Brain microvascular endothelial cell (primary cell): ENCODE data around the gene WWOX.

Experiments used
- DNase-seq: peaks from one replicate; pipeline ENCODE4 v3.0.0-alpha.2; 2020
- H3K27ac ChIP-seq: fragments of 250-450 bp; sonication (Bioruptor Pico); 2 replicates; pipeline ENCODE4 v1.5.1; 2020; ENCODE audit warnings: mild to moderate bottlenecking, moderate library complexity
- H3K27me3 ChIP-seq: fragments of 250-450 bp; sonication (Bioruptor Pico); replicated peaks from 2 replicates; pipeline ENCODE4 v1.5.1; 2020; ENCODE audit warnings: mild to moderate bottlenecking
- H3K36me3 ChIP-seq: fragments of 250-450 bp; sonication (Bioruptor Pico); replicated peaks from 2 replicates; pipeline ENCODE4 v1.5.1; 2020; ENCODE audit warnings: mild to moderate bottlenecking
- H3K4me3 ChIP-seq: 2 replicates; pipeline ENCODE4 v1.5.1; 2011; ENCODE audit warnings: low read depth, mild to moderate bottlenecking, control low read depth, low read length, moderate library complexity
- in situ Hi-C: cut with HindIII; loops from 2 replicates; pipeline ENCODE4 v1.10.0; 2017; ENCODE audit warnings: low sequenced_read_pairs, low pct_ligation_motif_present
- TF ChIP-seq, protein P1 (sequence below): IDR thresholded peaks from 2 replicates; pipeline ENCODE4 v1.5.1; 2011; ENCODE audit warnings: low read depth, mild to moderate bottlenecking, moderate library complexity, low read length, control low read depth, inconsistent platforms; ENCODE audit errors: missing control alignments

The WWOX gene

DNA sequence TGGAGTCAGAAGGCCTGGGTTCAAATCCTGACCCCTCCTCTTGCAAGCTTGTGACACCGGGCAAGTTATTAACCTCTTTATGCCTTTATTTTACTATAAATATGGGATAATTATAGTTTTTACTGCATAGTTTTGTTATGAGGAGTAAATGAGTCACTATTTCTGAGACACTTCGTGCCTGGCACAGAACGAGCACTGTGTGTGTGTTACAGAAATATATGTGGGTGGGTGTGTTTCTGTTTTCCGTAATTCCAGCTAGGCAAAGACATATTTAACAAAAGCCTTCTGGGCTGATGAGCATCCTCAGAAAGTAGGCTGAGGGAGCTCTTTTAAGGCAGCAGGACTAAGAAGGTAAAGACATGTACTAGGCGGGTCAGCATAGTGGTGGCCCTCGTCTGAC lies 1083.2 kb downstream of the WWOX start:
- TF ChIP-seq, protein P1, sequence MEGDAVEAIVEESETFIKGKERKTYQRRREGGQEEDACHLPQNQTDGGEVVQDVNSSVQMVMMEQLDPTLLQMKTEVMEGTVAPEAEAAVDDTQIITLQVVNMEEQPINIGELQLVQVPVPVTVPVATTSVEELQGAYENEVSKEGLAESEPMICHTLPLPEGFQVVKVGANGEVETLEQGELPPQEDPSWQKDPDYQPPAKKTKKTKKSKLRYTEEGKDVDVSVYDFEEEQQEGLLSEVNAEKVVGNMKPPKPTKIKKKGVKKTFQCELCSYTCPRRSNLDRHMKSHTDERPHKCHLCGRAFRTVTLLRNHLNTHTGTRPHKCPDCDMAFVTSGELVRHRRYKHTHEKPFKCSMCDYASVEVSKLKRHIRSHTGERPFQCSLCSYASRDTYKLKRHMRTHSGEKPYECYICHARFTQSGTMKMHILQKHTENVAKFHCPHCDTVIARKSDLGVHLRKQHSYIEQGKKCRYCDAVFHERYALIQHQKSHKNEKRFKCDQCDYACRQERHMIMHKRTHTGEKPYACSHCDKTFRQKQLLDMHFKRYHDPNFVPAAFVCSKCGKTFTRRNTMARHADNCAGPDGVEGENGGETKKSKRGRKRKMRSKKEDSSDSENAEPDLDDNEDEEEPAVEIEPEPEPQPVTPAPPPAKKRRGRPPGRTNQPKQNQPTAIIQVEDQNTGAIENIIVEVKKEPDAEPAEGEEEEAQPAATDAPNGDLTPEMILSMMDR = no peak
- Histone ChIP-seq H3K36me3 (no peaks in the 10 kb centered on the region), H3K4me3 (no peak overlapping the region), H3K27ac (peak overlapping the region; percentile 52), H3K27me3 (no peaks in the 10 kb centered on the region)
- in situ Hi-C loops = no loop called here
- peak; percentile 45 for DNase-seq

DNA sequence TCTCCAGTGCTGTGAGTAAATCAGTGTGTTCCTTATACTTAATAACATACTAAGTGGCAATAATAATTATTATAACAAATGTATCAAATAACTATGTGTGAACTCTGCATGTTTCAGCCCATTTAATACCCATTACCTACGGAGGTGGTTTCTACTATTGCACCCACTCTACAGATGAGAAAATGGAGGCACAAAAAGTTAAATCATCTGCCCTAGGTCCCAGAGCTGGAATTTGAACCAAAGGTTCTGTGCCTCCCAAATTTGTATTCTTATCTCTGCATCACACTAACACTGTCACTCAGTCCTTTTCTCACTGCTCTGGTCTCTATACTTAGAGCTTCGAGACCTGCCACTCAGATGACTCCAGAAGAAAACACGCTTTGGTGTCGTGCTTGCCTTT lies 1084.1 kb downstream of the WWOX start:
- Histone ChIP-seq H3K27ac (no peak overlapping the region), H3K27me3 (no peaks in the 10 kb centered on the region), H3K4me3 (no peak overlapping the region), H3K36me3 (no peaks in the 10 kb centered on the region)
- DNase-seq = no peak
- TF ChIP-seq, protein P1 = no peak
- in situ Hi-C loops = no loop called here

DNA sequence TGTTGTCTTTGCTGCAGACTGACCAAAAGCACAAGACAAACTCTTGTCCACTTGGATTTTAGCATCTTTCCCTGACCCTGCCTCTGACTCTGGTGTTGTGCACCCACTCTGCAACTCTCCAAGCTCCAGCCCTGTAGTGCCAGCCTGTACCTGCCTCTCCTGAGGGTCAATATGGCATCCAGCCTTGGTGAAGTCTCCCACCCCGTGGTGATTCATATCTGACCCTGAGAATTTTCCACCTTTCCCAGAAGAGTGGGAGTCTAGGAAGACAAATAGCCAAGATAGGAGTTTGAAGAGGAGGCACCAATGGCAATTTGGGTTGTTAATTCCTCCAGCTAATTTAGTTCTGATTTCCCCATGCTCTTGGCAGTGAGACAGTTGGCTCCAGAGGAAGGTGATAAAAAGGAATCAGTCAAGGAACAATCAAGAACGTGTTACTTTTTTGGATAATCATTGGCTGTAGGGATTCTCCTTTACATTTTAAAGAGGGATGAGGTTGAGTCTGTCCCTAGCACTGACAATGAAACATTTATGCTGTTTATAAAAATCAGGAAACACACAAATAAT lies 1085.1 kb downstream of the WWOX start:
- H3K27ac ChIP-seq = no peak overlapping the region
- DNase-seq = no peak
- no peaks in the 10 kb centered on the region for H3K36me3 ChIP-seq
- TF ChIP-seq, protein P1 = no peak
- H3K4me3 ChIP-seq = no peak overlapping the region
- in situ Hi-C loops = no loop called here
- H3K27me3 ChIP-seq = no peaks in the 10 kb centered on the region

DNA sequence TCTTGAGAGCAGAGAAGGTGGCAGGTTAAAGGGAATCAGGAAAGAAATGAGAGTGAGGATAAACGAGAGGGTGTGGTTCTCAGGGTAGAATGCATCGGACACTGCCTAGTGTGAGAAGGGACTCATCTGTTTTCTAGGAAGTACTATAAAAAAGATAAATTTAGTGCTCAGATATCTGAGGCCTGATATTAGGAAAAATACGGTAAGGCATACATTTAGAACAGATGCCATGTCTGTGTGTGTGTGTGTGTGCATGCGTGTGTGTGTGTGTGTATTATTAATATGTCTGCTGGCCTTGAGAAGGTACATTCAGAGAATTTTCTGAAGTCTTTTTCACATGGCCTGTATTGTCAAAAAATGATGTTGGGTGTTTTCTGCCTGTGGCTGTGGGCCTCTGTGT lies 1086.3 kb downstream of the WWOX start:
- TF ChIP-seq, protein P1 = no peak
- DNase-seq = no peak
- Histone ChIP-seq H3K27me3 (no peaks in the 10 kb centered on the region), H3K27ac (no peak overlapping the region), H3K36me3 (no peaks in the 10 kb centered on the region), H3K4me3 (no peak overlapping the region)
- in situ Hi-C loops = no loop called here

DNA sequence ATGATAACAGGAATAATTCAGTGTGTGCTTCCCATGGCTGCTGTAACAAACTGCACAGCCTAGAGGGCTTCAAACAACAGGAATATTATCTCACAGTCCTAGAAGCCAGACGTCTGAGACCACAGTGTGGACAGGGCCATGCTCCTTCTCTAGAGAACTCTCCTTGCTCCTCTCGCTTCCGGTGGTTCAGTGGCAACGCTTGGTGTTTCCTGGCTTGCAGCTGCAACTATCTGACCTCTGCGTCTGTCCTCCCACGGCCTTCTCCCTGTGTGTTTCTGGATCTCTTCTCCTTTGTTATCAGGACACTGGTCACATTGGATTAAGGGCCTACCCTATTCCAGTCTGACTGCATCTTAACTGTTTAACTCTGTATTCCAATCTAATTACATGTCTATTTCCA lies 1086.7 kb downstream of the WWOX start:
- in situ Hi-C loops = no loop called here
- Histone ChIP-seq H3K4me3 (no peak overlapping the region), H3K27me3 (no peaks in the 10 kb centered on the region), H3K36me3 (no peaks in the 10 kb centered on the region), H3K27ac (no peak overlapping the region)
- TF ChIP-seq, protein P1 = no peak
- DNase-seq = peak; percentile 8

DNA sequence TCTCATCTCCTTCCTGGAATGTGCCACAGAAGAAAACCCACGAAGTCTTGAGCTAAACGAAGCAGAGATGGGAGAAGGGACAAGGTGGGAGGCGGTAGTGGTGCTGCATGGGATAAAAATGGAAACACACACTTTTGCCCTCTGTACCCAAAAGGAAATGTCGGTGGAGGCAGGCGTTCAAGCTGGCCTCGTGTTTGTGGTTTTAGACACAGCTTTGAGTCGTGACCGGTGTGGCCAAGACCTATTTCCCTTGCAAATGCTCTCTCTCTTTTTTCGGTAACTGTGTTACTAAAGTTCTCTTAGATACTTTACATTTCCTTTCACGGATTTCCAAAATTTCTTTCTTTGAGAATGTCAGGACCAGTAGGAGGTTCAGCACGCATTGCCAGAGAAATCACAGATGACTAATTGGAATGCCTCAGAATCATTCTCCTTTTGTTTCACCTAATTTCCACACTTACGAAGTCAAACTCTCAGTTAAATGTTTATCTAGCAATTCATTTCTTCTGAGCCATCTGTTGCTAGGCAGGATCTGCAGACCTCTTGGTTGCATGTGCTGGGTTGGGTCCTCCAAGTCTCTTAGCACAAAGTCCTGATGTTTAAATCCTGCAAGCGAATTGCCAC lies 1088.8 kb downstream of the WWOX start:
- TF ChIP-seq, protein P1 = no peak
- no peaks in the 10 kb centered on the region for H3K27me3 ChIP-seq
- H3K27ac ChIP-seq = no peak overlapping the region
- H3K4me3 ChIP-seq = no peak overlapping the region
- H3K36me3 ChIP-seq = no peaks in the 10 kb centered on the region
- in situ Hi-C loops = no loop called here
- DNase-seq = no peak
